LNCaP clone FGC (cell line): ENCODE measurements around the gene STK10.

Source experiments
- DNase-seq: peaks from one replicate; pipeline ENCODE4 v3.0.0-alpha.2; 2011; ENCODE audit warnings: low read depth
- H3K4me3 ChIP-seq: 2 replicates; pipeline ENCODE4 v1.5.1; 2011; ENCODE audit warnings: mild to moderate bottlenecking, low read depth, low read length, control low read depth
- TF ChIP-seq, protein P1 (sequence below): IDR thresholded peaks from 2 replicates; pipeline ENCODE4 v1.5.1; 2012; ENCODE audit warnings: mild to moderate bottlenecking; ENCODE audit not compliant: control insufficient read depth, insufficient read depth; ENCODE audit errors: extremely low read depth

STK10 gene

DNA sequence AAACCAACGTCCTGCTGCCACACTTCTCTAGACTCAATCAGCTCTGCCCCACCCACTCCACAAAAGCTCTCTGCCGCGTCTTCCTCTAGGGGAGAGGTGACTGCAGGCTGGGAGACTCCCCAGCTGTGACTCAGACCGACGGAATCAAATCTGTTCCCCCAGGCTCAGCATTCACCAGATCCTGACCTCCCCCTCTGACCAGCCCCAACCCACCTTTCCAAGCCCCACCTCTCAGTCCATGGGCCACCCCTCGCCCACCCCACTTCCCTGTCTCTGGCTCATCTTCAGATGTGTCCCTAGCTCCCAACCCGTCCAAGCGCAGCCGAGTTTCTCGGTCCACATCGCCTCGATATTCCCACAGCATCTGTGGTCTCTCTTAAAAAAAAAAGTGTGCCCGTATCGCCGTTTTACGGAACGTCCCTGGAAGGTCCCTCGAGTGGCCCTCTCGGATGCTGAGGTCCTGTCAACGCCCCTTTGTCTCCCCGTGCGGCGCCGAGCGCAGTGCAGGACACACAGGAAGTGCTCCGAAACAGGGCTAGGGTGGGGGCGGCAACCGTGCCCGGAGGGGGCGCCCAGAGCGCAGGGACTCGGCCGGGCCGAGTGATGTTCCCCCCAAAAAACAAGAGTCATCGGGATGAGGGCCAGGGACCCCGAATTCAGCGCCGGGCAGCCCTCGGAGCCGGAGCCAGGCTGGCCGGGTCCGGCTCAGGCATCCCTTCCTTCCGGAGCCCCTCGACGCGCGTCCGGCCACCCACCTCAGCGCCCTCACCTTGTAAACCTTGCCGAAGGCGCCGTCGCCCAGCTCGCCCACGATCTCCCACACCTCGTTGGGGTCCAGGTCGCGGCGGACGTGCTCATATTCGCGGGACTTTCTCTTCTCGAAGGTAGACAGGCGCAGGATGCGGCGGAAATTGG is 649 bp downstream of the STK10 start:
- TF ChIP-seq, protein P1, sequence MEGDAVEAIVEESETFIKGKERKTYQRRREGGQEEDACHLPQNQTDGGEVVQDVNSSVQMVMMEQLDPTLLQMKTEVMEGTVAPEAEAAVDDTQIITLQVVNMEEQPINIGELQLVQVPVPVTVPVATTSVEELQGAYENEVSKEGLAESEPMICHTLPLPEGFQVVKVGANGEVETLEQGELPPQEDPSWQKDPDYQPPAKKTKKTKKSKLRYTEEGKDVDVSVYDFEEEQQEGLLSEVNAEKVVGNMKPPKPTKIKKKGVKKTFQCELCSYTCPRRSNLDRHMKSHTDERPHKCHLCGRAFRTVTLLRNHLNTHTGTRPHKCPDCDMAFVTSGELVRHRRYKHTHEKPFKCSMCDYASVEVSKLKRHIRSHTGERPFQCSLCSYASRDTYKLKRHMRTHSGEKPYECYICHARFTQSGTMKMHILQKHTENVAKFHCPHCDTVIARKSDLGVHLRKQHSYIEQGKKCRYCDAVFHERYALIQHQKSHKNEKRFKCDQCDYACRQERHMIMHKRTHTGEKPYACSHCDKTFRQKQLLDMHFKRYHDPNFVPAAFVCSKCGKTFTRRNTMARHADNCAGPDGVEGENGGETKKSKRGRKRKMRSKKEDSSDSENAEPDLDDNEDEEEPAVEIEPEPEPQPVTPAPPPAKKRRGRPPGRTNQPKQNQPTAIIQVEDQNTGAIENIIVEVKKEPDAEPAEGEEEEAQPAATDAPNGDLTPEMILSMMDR: no peak
- DNase-seq: no peak
- peak overlapping the region; percentile 84 for H3K4me3 ChIP-seq

DNA sequence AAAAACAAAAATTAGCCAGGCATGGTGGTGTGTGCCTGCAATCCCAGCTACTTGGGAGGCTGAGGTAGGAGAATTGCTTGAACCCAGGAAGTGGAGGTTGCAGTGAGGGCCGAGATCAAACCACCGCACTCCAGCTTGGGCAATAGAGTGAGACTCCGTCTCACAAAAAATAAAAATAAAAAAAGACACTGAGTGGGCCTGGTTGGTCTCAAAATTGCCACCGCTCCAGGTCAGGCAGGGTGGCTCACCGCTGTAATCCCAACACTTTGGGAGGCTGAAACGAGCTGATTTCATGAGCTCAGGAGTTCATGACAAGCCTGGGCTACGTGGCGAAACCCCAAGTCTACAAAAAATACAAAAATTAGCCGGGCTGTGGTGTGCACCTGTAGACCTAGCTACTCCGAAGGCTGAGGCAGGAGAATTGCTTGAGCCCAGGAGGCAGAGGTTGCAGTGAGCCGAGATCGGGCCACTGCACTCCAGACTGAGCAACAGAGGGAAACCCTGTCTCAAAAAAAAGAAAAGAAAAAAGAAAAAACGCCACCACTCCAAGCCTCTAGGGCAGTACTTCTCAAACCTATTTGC is 1.8 kb downstream of the STK10 start:
- DNase-seq: no peak
- TF ChIP-seq, protein P1: no peak
- no peak overlapping the region for H3K4me3 ChIP-seq

DNA sequence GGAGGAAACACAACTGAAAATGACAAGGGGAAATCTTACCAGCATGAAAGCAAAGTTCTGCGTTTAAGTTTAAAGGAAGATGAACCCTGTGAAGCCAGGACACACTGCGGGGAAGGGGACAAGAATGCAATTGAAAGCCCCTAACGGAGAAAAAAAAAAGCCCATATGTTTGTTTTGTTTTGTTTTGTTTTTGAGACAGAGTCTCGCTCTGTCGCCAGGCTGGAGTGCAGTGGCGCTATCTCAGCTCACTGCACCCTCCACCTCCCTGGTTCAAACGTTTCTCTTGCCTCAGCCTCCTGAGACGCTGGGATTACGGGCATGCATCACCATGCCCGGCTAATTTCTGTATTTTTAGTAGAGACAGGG is 2.9 kb downstream of the STK10 start:
- no peak for DNase-seq
- H3K4me3 ChIP-seq: no peak overlapping the region
- TF ChIP-seq, protein P1: no peak

DNA sequence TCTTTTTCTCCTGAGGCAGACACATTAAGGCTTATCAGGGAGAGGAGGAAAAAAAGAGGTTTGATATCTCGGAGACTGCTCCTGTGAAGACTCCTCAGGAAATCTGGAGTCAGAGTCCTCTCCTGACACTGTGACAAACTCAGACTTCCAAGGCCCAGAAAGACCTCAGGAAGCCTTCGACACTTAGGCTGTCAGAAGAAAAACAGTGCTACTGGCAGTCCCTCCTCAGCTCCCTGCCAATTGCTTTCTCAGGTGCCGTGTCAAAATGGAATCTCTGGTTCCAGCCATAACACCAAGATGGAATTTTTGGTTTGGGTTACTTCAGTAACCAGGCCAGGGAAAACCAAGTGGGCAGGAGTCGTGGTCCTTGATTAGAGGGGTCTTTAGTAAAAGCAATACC is 4.1 kb downstream of the STK10 start:
- no peak for DNase-seq
- no peak overlapping the region for H3K4me3 ChIP-seq
- TF ChIP-seq, protein P1: no peak

DNA sequence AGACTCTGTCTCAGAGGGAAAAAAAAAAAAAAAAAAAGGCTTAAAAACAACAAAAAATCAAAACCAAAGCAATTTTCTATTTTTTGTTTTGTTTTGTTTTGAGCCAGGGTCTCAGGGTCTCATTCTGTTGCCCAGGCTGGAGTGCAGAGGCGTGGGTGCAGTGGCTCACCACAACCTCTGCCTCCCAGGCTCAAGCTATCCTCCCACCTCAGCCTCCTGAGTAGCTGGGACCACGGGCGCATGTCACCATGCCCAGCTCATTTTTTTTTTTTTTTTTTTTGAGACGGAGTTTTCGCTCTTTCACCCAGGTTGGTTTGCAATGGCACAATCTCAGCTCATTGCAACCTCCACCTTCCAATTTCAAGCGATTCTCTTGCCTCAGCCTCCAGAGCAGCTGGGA is 5.7 kb downstream of the STK10 start:
- no peak overlapping the region for H3K4me3 ChIP-seq
- TF ChIP-seq, protein P1: no peak
- DNase-seq: no peak

DNA sequence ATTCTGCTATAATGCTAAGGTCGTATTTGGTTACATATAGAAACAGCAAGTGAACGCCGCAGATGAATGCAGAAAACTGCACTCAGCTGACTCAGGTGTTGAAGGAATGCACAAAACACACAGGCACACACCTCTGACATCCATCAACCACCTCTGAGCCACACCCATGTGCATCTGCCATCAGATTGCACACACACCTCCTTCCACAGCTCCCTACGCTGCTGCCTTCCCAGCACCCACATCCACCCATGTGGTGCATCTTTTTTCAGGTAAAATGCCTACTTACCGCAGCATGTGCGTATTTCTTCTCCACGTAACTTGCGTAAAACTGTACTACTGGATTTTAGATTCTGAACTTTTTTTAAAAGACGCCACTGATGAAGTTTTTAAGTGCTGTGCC is 7.1 kb downstream of the STK10 start:
- TF ChIP-seq, protein P1: no peak
- DNase-seq: no peak
- no peak overlapping the region for H3K4me3 ChIP-seq
